ENCODE data around the gene ZNF619. TPM values are rescaled to one million over a fixed set of nuclear protein-coding genes. Genes with fewer than 3 reads are reported as not detected.

The ZNF619 gene
- total and polyA plus RNA-seq, 9 of the 15 experiments (the other 6 are each of a cell fraction or from before 2014, with no cell fraction given) = 1.3 to 9.1 (median 6.3) TPM

DNA sequence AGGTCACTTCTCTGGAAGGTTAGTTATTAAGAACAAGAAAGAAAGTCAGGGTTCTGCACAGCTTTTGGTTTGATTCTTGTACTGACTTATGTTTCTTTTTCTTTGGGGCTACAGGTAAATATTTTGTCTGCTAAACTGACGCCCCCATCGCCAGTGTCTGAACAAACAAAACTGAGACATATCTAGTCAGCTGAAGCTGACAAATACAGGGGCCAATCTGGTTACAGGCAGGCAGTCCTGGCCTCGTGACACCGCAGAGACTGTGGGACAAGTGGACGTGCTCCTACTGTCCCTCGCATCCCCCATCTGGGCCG, 24.4 kb upstream of the ZNF619 start:
- Histone ChIP-seq H3K27me3 (ENCODE audit: control insufficient read depth in 2 of 2, insufficient read depth in 2 of 2, low read length in 2 of 2) (no peaks in the 10 kb centered on the region), H3K79me2 (ENCODE audit: control insufficient read depth, insufficient read depth, low read length) (peaks cover 15% of the 10 kb centered on the region), H3K4me2 (ENCODE audit: insufficient read depth, low read length) (peak overlapping the region; percentile 85), H4K20me1 (replicated peaks; ENCODE audit: control insufficient read depth, insufficient read depth, low read length) (no peaks in the 10 kb centered on the region), H3K9me3 (replicated peaks; ENCODE audit: control insufficient read depth, insufficient read depth, low read depth, low read length) (no peaks in the 10 kb centered on the region), H3K4me3 (peak overlapping the region; percentile 57), H3K36me3 (ENCODE audit: control insufficient read depth, insufficient read depth, low read length) (peaks cover under 1% of the 10 kb centered on the region; the same call in 1 of the 3 replicates), H3K4me1 (replicated peaks in 1 of 2; ENCODE audit: control insufficient read depth in 2 of 2, insufficient read depth in 2 of 2, low read length in 2 of 2) (peaks cover 7 to 11% of the 10 kb centered on the region in 2 experiments; a peak in 4 of 5 replicates), H3K27ac (ENCODE audit: extremely low read depth, low read depth, low read length) (peak overlapping the region; percentile 86), H2AFZ (ENCODE audit: low read depth, low read length) (peak overlapping the region; percentile 95), H3K9me1 (ENCODE audit: control insufficient read depth, insufficient read depth, low read length) (no peaks in the 10 kb centered on the region), H3K9ac (ENCODE audit: insufficient read depth in 1 of 2, low read depth in 2 of 2, low read length in 2 of 2) (peak overlapping the region; percentile 81 to 95)
- intact Hi-C loops (cut with micrococcal nuclease) (loop anchor here (2.0 to 10.0 kb wide), 2 partner anchors 72 to 1068 kb away; partner anchors contain the start of genes SLC25A38 and ZNF621), in situ Hi-C loops (cut with MboI) (loop anchor here (25.0 kb wide), 1 partner anchor 1040 kb away; the partner anchor contains the start of gene RPSA)
- CTCF ChIA-PET (ENCODE audit: low intra/inter-chr PET ratio) = interaction anchor here (0.6 to 1.2 kb wide), 2 partner anchors 125 to 258 kb away, joined by 3 to 4 read pairs; no protein-coding TSS in a partner anchor
- TSS peak; percentile 36 for BruUV-seq (replicated peaks)
- WGBS (ENCODE audit: insufficient coverage, low coverage, missing lambda C conversion rate) = 2% methylated on average over 7 of the region's 7 CpGs
- FAIRE-seq = no peak
- ATAC-seq = no peak
- POLR2A ChIA-PET = interaction anchor here (0.6 to 4.4 kb wide), 7 partner anchors 8 to 310 kb away, joined by 3 to 37 read pairs (median 4); no protein-coding TSS in a partner anchor
- no peak for DNase-seq (ENCODE audit: extremely low read depth in 1 of 4, low spot score in 3 of 4)
- TF ChIP-seq, protein P1, sequence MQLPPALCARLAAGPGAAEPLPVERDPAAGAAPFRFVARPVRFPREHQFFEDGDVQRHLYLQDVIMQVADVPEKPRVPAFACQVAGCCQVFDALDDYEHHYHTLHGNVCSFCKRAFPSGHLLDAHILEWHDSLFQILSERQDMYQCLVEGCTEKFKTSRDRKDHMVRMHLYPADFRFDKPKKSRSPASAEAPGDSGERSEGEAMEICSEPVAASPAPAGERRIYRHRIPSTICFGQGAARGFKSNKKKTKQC (CRISPR knock-in tag; IDR thresholded peaks at IDR 0.05) = no peak
- TF ChIP-seq, protein P2, sequence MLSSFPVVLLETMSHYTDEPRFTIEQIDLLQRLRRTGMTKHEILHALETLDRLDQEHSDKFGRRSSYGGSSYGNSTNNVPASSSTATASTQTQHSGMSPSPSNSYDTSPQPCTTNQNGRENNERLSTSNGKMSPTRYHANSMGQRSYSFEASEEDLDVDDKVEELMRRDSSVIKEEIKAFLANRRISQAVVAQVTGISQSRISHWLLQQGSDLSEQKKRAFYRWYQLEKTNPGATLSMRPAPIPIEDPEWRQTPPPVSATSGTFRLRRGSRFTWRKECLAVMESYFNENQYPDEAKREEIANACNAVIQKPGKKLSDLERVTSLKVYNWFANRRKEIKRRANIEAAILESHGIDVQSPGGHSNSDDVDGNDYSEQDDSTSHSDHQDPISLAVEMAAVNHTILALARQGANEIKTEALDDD (IDR thresholded peaks at IDR 0.05) = peak; percentile 57
- TF ChIP-seq ZNF780A (CRISPR knock-in tag; IDR thresholded peaks at IDR 0.05) = no peak
- TF ChIP-seq HDAC8 (tag; IDR thresholded peaks at IDR 0.05) = no peak
- TF ChIP-seq, protein P3, sequence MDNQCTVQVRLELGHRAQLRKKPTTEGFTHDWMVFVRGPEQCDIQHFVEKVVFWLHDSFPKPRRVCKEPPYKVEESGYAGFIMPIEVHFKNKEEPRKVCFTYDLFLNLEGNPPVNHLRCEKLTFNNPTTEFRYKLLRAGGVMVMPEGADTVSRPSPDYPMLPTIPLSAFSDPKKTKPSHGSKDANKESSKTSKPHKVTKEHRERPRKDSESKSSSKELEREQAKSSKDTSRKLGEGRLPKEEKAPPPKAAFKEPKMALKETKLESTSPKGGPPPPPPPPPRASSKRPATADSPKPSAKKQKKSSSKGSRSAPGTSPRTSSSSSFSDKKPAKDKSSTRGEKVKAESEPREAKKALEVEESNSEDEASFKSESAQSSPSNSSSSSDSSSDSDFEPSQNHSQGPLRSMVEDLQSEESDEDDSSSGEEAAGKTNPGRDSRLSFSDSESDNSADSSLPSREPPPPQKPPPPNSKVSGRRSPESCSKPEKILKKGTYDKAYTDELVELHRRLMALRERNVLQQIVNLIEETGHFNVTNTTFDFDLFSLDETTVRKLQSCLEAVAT (IDR thresholded peaks at IDR 0.05) = no peak; a peak in 1 of 4 replicates
- no peak for TF ChIP-seq MYNN (IDR thresholded peaks at IDR 0.05)
- no peak for TF ChIP-seq MYNN (CRISPR knock-in tag; IDR thresholded peaks at IDR 0.05)
- TF ChIP-seq ZNF699 (CRISPR knock-in tag; IDR thresholded peaks at IDR 0.05; ENCODE audit: insufficient replicate concordance) = no peak
- TF ChIP-seq, protein P4, sequence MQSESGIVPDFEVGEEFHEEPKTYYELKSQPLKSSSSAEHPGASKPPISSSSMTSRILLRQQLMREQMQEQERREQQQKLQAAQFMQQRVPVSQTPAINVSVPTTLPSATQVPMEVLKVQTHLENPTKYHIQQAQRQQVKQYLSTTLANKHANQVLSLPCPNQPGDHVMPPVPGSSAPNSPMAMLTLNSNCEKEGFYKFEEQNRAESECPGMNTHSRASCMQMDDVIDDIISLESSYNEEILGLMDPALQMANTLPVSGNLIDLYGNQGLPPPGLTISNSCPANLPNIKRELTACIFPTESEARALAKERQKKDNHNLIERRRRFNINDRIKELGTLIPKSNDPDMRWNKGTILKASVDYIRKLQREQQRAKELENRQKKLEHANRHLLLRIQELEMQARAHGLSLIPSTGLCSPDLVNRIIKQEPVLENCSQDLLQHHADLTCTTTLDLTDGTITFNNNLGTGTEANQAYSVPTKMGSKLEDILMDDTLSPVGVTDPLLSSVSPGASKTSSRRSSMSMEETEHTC (IDR thresholded peaks at IDR 0.05) = 0 out of 2 replicates have a peak, but pooled peaks have one; percentile 39
- no peak for TF ChIP-seq EP400 (IDR thresholded peaks at IDR 0.05)
- TF ChIP-seq MAFG (tag; conservative IDR thresholded peaks at IDR 0.05) = no peak
- TF ChIP-seq, protein P5, sequence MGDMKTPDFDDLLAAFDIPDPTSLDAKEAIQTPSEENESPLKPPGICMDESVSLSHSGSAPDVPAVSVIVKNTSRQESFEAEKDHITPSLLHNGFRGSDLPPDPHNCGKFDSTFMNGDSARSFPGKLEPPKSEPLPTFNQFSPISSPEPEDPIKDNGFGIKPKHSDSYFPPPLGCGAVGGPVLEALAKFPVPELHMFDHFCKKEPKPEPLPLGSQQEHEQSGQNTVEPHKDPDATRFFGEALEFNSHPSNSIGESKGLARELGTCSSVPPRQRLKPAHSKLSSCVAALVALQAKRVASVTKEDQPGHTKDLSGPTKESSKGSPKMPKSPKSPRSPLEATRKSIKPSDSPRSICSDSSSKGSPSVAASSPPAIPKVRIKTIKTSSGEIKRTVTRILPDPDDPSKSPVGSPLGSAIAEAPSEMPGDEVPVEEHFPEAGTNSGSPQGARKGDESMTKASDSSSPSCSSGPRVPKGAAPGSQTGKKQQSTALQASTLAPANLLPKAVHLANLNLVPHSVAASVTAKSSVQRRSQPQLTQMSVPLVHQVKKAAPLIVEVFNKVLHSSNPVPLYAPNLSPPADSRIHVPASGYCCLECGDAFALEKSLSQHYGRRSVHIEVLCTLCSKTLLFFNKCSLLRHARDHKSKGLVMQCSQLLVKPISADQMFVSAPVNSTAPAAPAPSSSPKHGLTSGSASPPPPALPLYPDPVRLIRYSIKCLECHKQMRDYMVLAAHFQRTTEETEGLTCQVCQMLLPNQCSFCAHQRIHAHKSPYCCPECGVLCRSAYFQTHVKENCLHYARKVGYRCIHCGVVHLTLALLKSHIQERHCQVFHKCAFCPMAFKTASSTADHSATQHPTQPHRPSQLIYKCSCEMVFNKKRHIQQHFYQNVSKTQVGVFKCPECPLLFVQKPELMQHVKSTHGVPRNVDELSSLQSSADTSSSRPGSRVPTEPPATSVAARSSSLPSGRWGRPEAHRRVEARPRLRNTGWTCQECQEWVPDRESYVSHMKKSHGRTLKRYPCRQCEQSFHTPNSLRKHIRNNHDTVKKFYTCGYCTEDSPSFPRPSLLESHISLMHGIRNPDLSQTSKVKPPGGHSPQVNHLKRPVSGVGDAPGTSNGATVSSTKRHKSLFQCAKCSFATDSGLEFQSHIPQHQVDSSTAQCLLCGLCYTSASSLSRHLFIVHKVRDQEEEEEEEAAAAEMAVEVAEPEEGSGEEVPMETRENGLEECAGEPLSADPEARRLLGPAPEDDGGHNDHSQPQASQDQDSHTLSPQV (IDR thresholded peaks at IDR 0.05) = peak; percentile 44; the same call in 1 of the 2 replicates
- no peak for TF ChIP-seq MCM5 (IDR thresholded peaks at IDR 0.05; ENCODE audit: low read depth)
- no peak for TF ChIP-seq HIVEP1 (CRISPR knock-in tag; IDR thresholded peaks at IDR 0.05)
- 0 out of 2 replicates have a peak, but pooled peaks have one; percentile 49 for TF ChIP-seq NCOA6 (IDR thresholded peaks at IDR 0.05)

All from K562 (cell line).